ENCODE results near the gene TPP1. TPM values are rescaled to one million over a fixed set of nuclear protein-coding genes. Genes with fewer than 3 reads are reported as not detected.

TPP1 gene
- polyA plus RNA-seq, 1 experiment = 77.6 TPM

DNA sequence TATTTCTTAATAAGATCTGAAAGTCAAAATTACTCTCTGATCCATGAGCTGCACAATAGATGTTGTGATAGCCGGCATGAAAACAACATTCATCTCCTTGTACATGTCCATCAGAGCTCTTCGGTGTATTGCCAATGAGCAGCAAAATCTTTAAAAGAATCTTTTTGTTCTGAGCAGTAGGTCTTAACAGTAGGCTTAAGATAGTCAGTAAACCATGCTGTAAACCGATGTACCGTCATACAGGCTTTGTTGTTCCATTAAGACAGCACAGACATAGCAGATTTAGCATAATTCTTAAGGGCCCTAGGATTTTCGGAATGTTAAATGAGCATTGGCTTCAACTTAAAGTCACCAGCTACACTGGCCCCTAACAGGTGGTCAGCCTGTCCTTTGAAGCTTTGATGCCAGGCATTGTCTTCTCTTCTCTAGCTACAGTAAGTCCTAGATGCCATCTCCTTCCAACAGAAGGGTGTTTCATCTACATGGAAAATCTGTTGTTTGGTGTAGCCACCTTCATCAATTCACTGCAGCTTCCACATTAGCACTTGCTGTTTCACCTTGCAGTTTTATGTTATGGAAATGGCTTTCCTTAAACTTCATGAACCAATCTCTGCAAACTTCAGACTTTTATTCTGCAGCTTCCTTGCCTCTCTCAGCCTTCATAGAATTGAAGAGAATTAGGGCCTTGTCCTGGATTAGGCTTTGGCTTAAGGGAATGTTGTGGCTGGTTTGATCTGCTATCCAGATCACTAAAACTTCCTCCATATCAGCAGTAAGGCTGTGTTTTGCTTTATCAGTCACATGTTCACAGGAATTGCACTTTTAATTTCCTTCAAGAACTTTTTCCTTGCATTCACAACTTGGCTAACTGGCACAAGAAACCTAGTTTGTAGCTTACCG, 44.2 kb downstream of the TPP1 start:
- Histone ChIP-seq H3K4me3 (ENCODE audit: low read depth, low read length) (no peak overlapping the region), H3K27me3 (ENCODE audit: control insufficient read depth, insufficient read depth, low read length) (no peaks in the 10 kb centered on the region), H3K36me3 (ENCODE audit: control insufficient read depth, insufficient read depth, low read length) (no peaks in the 10 kb centered on the region)
- TF ChIP-seq, protein P1, sequence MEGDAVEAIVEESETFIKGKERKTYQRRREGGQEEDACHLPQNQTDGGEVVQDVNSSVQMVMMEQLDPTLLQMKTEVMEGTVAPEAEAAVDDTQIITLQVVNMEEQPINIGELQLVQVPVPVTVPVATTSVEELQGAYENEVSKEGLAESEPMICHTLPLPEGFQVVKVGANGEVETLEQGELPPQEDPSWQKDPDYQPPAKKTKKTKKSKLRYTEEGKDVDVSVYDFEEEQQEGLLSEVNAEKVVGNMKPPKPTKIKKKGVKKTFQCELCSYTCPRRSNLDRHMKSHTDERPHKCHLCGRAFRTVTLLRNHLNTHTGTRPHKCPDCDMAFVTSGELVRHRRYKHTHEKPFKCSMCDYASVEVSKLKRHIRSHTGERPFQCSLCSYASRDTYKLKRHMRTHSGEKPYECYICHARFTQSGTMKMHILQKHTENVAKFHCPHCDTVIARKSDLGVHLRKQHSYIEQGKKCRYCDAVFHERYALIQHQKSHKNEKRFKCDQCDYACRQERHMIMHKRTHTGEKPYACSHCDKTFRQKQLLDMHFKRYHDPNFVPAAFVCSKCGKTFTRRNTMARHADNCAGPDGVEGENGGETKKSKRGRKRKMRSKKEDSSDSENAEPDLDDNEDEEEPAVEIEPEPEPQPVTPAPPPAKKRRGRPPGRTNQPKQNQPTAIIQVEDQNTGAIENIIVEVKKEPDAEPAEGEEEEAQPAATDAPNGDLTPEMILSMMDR (IDR thresholded peaks at IDR 0.05; ENCODE audit: insufficient read depth, low read depth, low read length) = no peak
- ChIA-PET CTCF (interaction anchor here (1.0 to 1.2 kb wide), 3 partner anchors 15 to 205 kb away, joined by 3 read pairs; partner anchors contain the start of gene MRPL17), POLR2A (no interaction called here)
- DNase-seq (ENCODE audit: low read depth) = no peak

DNA sequence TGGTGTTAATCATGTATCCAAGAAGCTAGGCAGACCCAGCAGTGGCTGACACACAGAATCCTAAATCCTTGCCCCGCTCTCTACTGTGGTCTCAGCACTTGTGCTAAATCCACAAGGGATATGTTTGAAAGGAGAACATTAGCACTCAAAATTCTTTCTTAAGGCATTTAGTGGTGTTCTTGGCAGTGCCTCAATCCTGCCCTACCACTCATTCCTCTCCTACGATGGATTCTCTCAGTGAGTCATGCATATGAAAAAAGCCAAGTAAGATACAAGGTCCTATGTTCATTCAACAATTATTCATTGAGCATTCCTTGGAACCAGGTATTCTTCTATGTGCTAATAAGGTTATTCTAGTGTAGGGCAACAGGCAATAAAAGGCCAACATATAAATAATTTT, 47.0 kb downstream of the TPP1 start:
- Histone ChIP-seq H3K27me3 (ENCODE audit: control insufficient read depth, insufficient read depth, low read length) (no peaks in the 10 kb centered on the region), H3K36me3 (ENCODE audit: control insufficient read depth, insufficient read depth, low read length) (no peaks in the 10 kb centered on the region), H3K4me3 (ENCODE audit: low read depth, low read length) (no peak overlapping the region)
- ChIA-PET POLR2A (no interaction called here), CTCF (interaction anchor here (0.9 kb wide), 1 partner anchor 41 kb away, joined by 3 read pairs; no protein-coding TSS in a partner anchor)
- TF ChIP-seq, protein P1 (IDR thresholded peaks at IDR 0.05; ENCODE audit: insufficient read depth, low read depth, low read length) = no peak
- DNase-seq (ENCODE audit: low read depth) = peak; percentile 54

DNA sequence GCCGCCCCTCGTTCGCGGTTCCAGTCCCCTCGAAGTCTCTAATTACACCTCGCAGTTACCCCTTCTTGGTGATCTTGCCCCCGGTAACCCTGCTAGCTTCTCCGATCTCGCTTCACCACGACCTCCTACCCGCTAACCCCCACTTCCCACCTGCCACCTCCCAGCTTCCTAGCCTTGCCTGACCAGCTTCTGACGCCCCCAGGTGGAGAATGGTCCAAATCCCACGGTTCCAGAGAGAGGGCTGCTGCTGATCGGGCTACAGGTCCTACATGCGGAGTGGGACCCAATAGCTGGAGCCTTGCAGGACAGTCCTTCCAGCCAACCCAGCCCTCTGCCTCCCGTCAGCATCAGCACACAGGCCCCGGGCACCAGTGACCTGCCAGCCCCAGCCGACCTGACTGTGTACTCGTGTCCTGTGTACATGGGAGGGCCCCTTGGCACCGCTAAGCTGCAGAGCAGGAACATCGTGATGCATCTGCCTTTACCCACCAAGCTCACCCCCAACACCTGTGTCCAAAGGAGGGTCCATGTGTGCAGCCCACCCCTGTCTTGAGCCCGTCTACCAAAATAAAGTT, 47.7 kb downstream of the TPP1 start:
- ChIA-PET CTCF (interaction anchor here (0.9 kb wide), 1 partner anchor 41 kb away, joined by 3 read pairs; no protein-coding TSS in a partner anchor), POLR2A (no interaction called here)
- Histone ChIP-seq H3K27me3 (ENCODE audit: control insufficient read depth, insufficient read depth, low read length) (no peaks in the 10 kb centered on the region), H3K36me3 (ENCODE audit: control insufficient read depth, insufficient read depth, low read length) (no peaks in the 10 kb centered on the region; the same call in 1 of the 2 replicates), H3K4me3 (ENCODE audit: low read depth, low read length) (no peak overlapping the region)
- DNase-seq (ENCODE audit: low read depth) = no peak
- TF ChIP-seq, protein P1 (IDR thresholded peaks at IDR 0.05; ENCODE audit: insufficient read depth, low read depth, low read length) = no peak

DNA sequence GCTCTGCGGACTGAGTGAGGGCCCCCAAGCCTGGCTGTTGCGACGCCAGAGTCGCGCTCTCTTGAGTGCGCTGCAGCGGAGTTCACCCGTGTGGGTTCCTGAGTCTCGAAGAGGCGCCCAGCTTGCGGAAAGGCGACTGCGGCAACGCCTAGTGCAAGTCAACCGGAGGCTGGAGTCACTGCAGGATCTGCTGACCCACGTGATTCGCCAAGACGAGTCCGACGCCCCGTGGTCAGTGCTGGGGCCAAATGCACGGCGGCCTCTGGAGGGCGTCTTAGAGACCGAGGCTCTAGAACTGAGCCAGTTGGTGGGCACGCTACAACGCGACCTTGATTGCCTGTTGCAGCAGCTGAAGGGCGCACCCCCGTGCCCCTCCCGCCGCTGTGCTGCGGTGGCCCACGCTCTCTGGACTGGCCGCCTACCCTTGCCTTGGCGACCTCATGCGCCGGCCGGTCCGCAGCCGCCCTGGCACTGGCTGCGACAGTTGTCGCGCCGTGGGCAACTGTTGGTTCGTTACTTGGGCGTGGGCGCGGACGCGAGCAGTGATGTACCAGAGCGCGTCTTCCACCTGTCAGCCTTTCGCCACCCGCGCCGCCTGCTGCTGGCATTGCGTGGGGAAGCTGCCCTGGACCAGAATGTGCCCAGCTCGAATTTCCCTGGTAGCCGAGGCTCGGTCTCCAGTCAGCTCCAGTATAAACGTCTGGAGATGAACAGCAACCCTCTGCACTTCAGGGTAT, 48.4 kb downstream of the TPP1 start:
- CTCF ChIA-PET = no interaction called here
- DNase-seq (ENCODE audit: low read depth) = no peak
- TF ChIP-seq, protein P1 (IDR thresholded peaks at IDR 0.05; ENCODE audit: insufficient read depth, low read depth, low read length) = no peak

DNA sequence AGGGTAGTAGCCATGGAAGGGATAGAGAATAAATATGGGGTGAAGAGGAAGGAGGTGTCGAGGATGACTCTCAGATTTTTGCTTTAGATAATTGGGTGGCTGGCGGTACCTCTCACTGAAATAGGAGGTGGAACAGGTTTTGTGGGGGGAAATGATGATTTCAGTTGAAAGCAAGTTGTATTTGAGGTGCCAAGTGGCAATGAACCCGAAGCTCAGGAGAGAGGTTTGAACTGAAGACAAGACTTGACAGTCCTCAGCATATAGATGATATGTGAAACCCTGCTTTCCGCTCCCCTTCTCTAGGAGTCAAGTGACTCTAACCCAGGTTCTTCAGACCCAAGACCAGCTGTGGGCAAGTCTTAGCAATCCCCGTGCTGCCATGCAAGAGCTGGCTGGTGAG, 49.5 kb downstream of the TPP1 start:
- TF ChIP-seq, protein P1 (IDR thresholded peaks at IDR 0.05; ENCODE audit: insufficient read depth, low read depth, low read length) = no peak
- Histone ChIP-seq H3K27me3 (ENCODE audit: control insufficient read depth, insufficient read depth, low read length) (no peaks in the 10 kb centered on the region), H3K4me3 (ENCODE audit: low read depth, low read length) (no peak overlapping the region), H3K36me3 (ENCODE audit: control insufficient read depth, insufficient read depth, low read length) (no peaks in the 10 kb centered on the region; the same call in 1 of the 2 replicates)
- CTCF ChIA-PET = no interaction called here
- DNase-seq (ENCODE audit: low read depth) = no peak
- POLR2A ChIA-PET = no interaction called here

More for the DNA sequence above, 48.4 kb downstream of the TPP1 start:
- no peaks in the 10 kb centered on the region for H3K27me3 ChIP-seq (ENCODE audit: control insufficient read depth, insufficient read depth, low read length)
- H3K4me3 ChIP-seq (ENCODE audit: low read depth, low read length) = no peak overlapping the region
- POLR2A ChIA-PET = no interaction called here
- no peaks in the 10 kb centered on the region; the same call in 1 of the 2 replicates for H3K36me3 ChIP-seq (ENCODE audit: control insufficient read depth, insufficient read depth, low read length)
